ENCODE results near the gene DPP7. TPM values are rescaled to one million over a fixed set of nuclear protein-coding genes. Genes with fewer than 3 reads are reported as not detected.

The DPP7 gene
- total RNA-seq, 2 donors from 2014 or later = 20.1 to 30.6 TPM

DNA sequence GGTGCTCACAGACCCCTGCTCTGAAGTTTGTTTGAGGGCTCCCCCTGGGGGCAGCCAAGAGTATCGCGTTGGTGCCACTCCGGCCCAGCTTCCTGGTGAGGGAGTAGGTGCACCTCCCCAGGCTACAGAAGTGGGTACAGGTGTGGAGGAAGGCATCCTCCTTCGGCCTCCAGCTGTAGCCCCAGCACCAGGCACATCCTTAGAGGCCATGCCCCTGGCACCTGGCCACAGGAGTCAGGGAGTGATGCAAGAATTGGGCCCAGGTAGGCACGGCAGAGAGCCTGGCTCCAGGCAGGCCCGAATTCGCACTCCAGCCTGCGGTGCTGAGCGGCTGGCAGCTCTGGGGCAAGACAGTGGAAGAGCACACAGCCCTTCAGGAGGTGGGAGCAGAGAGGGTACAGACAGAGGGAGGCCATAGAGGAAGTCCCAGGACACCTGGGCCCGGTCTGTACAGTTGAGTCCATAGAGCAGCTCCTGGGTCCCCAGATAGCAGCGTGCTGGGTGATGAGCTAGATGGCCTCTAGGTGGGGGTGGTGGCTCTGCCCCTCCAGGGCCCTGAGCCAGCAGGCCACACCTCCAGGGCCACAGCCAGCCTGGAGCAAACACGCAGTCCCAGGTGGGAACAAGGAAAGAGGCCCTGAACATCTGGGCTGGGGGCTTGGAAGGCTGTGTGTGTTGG lies 46.5 kb downstream of the DPP7 start:
- H3K4me3 ChIP-seq (ENCODE audit: low read length) = no peak overlapping the region
- DNase-seq = peak; percentile 94
- no peaks in the 10 kb centered on the region for H3K36me3 ChIP-seq (ENCODE audit: control insufficient read depth, insufficient read depth, low read length)
- no peaks in the 10 kb centered on the region for H3K27me3 ChIP-seq (ENCODE audit: control insufficient read depth, insufficient read depth, low read length, poor library complexity, severe bottlenecking)
- H3K9me3 ChIP-seq (ENCODE audit: control insufficient read depth, low read length) = no peaks in the 10 kb centered on the region
- no peaks in the 10 kb centered on the region for H3K9me3 Mint-ChIP-seq
- H3K27ac Mint-ChIP-seq = peak overlapping the region; percentile 30
- WGBS, 2 experiments (ENCODE audit: insufficient coverage in 1 of 2, insufficient read length in 1 of 2) = 68 to 85% methylated on average over 8 to 12 of the region's 12 CpGs
- peaks cover 2% of the 10 kb centered on the region for H3K36me3 Mint-ChIP-seq (ENCODE audit: low read depth)
- peak overlapping the region; percentile 54 for H3K4me3 Mint-ChIP-seq
- peaks cover 3% of the 10 kb centered on the region for H3K27me3 Mint-ChIP-seq (ENCODE audit: insufficient read depth)
- no peak overlapping the region for H3K27ac ChIP-seq (ENCODE audit: low read depth, low read length)
- peaks cover 15% of the 10 kb centered on the region for H3K4me1 Mint-ChIP-seq
- peaks cover 3% of the 10 kb centered on the region for H3K4me1 ChIP-seq (ENCODE audit: control insufficient read depth, insufficient read depth, low read length)
- H3K9ac ChIP-seq (ENCODE audit: extremely low read depth, low read length, poor library complexity, severe bottlenecking) = no peak overlapping the region
- TF ChIP-seq, protein P1, sequence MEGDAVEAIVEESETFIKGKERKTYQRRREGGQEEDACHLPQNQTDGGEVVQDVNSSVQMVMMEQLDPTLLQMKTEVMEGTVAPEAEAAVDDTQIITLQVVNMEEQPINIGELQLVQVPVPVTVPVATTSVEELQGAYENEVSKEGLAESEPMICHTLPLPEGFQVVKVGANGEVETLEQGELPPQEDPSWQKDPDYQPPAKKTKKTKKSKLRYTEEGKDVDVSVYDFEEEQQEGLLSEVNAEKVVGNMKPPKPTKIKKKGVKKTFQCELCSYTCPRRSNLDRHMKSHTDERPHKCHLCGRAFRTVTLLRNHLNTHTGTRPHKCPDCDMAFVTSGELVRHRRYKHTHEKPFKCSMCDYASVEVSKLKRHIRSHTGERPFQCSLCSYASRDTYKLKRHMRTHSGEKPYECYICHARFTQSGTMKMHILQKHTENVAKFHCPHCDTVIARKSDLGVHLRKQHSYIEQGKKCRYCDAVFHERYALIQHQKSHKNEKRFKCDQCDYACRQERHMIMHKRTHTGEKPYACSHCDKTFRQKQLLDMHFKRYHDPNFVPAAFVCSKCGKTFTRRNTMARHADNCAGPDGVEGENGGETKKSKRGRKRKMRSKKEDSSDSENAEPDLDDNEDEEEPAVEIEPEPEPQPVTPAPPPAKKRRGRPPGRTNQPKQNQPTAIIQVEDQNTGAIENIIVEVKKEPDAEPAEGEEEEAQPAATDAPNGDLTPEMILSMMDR (conservative IDR thresholded peaks at IDR 0.05) = peak; percentile 77

DNA sequence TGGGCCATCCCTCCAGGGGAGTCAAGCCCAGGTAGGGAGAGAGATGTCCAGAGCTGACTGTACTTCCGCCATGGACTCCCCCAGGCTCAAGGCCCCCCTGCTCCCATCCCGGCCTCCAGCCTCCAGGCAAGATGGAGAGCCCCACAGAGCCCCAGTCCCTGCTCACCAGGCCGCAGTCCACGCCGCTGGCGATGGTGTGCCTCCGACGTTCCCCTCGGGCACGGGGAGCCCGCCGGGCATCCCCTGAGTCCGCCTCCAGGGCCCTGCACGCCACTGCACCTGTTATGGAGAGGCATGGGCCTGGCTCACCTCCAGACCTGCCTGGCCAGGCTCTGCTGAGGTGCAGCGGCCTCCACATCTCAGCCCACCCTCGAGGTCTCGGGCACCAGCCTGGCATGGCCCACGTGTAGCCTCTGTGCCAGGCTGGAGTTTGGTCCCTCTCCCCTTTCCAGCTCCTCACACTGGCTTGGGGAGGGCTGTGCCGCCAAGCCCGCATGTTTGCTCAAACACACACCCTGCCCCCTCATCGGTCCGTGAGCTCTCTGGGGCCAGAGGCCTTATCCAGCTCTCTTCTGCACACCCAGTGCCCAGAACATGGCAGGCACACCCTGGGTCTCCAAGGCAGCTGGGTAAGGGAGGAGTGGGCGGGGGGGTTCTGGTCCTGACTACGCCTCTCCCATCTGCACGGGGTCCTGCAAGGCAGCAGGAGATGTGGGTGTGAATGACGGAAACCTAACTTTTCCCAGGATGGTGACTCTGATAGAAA lies 48.3 kb downstream of the DPP7 start:
- peaks cover 2% of the 10 kb centered on the region for H3K36me3 Mint-ChIP-seq (ENCODE audit: low read depth)
- no peak overlapping the region for H3K4me3 ChIP-seq (ENCODE audit: low read length)
- H3K27me3 ChIP-seq (ENCODE audit: control insufficient read depth, insufficient read depth, low read length, poor library complexity, severe bottlenecking) = no peaks in the 10 kb centered on the region
- H3K9me3 Mint-ChIP-seq = no peaks in the 10 kb centered on the region
- H3K27ac ChIP-seq (ENCODE audit: low read depth, low read length) = no peak overlapping the region
- WGBS, 2 experiments (ENCODE audit: insufficient coverage in 1 of 2, insufficient read length in 1 of 2) = 93 to 96% methylated on average over 20 to 26 of the region's 26 CpGs
- H3K27ac Mint-ChIP-seq = no peak overlapping the region
- TF ChIP-seq, protein P1 (conservative IDR thresholded peaks at IDR 0.05) = no peak
- no peaks in the 10 kb centered on the region for H3K9me3 ChIP-seq (ENCODE audit: control insufficient read depth, low read length)
- H3K4me1 ChIP-seq (ENCODE audit: control insufficient read depth, insufficient read depth, low read length) = peaks cover 3% of the 10 kb centered on the region
- H3K36me3 ChIP-seq (ENCODE audit: control insufficient read depth, insufficient read depth, low read length) = no peaks in the 10 kb centered on the region
- H3K4me3 Mint-ChIP-seq = no peak overlapping the region
- H3K4me1 Mint-ChIP-seq = peaks cover 15% of the 10 kb centered on the region
- no peak overlapping the region for H3K9ac ChIP-seq (ENCODE audit: extremely low read depth, low read length, poor library complexity, severe bottlenecking)
- no peaks in the 10 kb centered on the region for H3K27me3 Mint-ChIP-seq (ENCODE audit: insufficient read depth)
- DNase-seq = no peak

DNA sequence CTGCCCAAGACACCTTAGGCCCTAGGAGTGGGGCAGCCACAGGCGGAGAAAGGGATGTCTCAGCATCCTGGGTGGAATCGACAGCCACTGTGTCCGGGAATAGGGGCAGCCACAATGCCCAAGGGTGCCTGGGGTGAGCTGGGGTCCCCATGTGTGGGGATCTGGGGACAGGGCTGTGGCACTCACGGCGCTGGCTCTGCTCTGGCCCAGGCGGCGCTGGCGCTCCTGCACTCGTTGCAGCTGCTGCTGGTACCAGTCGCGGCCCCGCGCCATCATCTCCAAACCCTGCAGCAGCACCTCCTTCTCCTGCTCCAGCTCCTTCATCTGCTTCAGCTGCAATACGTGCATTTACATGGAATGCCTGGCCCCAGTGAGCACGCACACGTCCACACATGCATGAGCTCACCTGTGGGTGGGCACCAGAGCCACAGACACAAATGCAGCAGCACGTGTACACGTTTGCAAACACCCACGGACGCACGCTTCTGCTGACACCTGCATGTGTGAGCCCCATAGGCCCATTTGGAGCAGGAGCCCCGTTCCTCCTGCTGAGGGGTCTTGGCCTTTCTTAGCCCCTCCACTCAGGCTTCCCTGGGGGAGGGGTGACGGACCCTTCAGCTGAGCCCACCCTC lies 49.1 kb downstream of the DPP7 start:
- H3K27me3 ChIP-seq (ENCODE audit: control insufficient read depth, insufficient read depth, low read length, poor library complexity, severe bottlenecking) = no peaks in the 10 kb centered on the region
- 92 to 95% methylated on average over 14 to 23 of the region's 23 CpGs for WGBS, 2 experiments (ENCODE audit: insufficient coverage in 1 of 2, insufficient read length in 1 of 2)
- TF ChIP-seq, protein P1 (conservative IDR thresholded peaks at IDR 0.05) = no peak
- Mint-ChIP-seq H3K27me3 (ENCODE audit: insufficient read depth) (no peaks in the 10 kb centered on the region), H3K36me3 (ENCODE audit: low read depth) (peaks cover 2% of the 10 kb centered on the region), H3K27ac (no peak overlapping the region), H3K4me1 (peaks cover 11% of the 10 kb centered on the region), H3K9me3 (no peaks in the 10 kb centered on the region), H3K4me3 (no peak overlapping the region)
- peaks cover 3% of the 10 kb centered on the region for H3K4me1 ChIP-seq (ENCODE audit: control insufficient read depth, insufficient read depth, low read length)
- no peak overlapping the region for H3K9ac ChIP-seq (ENCODE audit: extremely low read depth, low read length, poor library complexity, severe bottlenecking)
- no peaks in the 10 kb centered on the region for H3K36me3 ChIP-seq (ENCODE audit: control insufficient read depth, insufficient read depth, low read length)
- H3K4me3 ChIP-seq (ENCODE audit: low read length) = no peak overlapping the region
- H3K27ac ChIP-seq (ENCODE audit: low read depth, low read length) = no peak overlapping the region
- no peak for DNase-seq
- no peaks in the 10 kb centered on the region for H3K9me3 ChIP-seq (ENCODE audit: control insufficient read depth, low read length)
